MM.1S (cell line): ENCODE data around the gene CALML3.

Experiments
- DNase-seq: peaks from one replicate; pipeline ENCODE4 v3.0.0-alpha.2; 2015
- H2AFZ ChIP-seq: fragments of 300-600 bp; sonication (generic); 2 replicates; pipeline ENCODE4 v1.6.0; 2016; ENCODE audit warnings: antibody characterized with exemption, low read length
- H3F3A ChIP-seq: fragments of 300-600 bp; sonication (generic); 2 replicates; pipeline ENCODE4 v1.6.1; 2016; ENCODE audit warnings: mild to moderate bottlenecking, antibody characterized with exemption, low read length, moderate library complexity, mixed read lengths; ENCODE audit not compliant: insufficient read depth
- H3K27ac ChIP-seq: fragments of 300-600 bp; sonication (generic); 2 replicates; pipeline ENCODE4 v1.5.1; 2016; ENCODE audit warnings: mild to moderate bottlenecking, low read length
- H3K27me3 ChIP-seq: fragments of 300-600 bp; sonication (generic); replicated peaks from 2 replicates; pipeline ENCODE4 v1.6.0; 2016; ENCODE audit warnings: low read length; ENCODE audit not compliant: insufficient read depth
- H3K36me3 ChIP-seq: fragments of 300-600 bp; sonication (generic); replicated peaks from 2 replicates; pipeline ENCODE4 v1.6.1; 2016; ENCODE audit warnings: mild to moderate bottlenecking, low read length, mixed read lengths; ENCODE audit not compliant: insufficient read depth
- H3K4me1 ChIP-seq: fragments of 300-600 bp; sonication (generic); 2 replicates; pipeline ENCODE4 v1.6.1; 2016; ENCODE audit warnings: low read length, mixed read lengths
- H3K4me2 ChIP-seq: fragments of 300-600 bp; sonication (generic); 2 replicates; pipeline ENCODE4 v1.6.0; 2016; ENCODE audit warnings: low read depth, low read length
- H3K4me3 ChIP-seq: fragments of 300-600 bp; sonication (generic); 2 replicates; pipeline ENCODE4 v1.5.1; 2016; ENCODE audit warnings: low read length, mixed read lengths
- H3K79me2 ChIP-seq: fragments of 300-600 bp; sonication (generic); 2 replicates; pipeline ENCODE4 v1.6.1; 2016; ENCODE audit warnings: mixed run types, low read length, mixed read lengths
- H3K9ac ChIP-seq: fragments of 300-600 bp; sonication (generic); 2 replicates; pipeline ENCODE4 v1.6.1; 2016; ENCODE audit warnings: low read length, mixed read lengths
- H3K9me2 ChIP-seq: fragments of 300-600 bp; sonication (generic); replicated peaks from 2 replicates; pipeline ENCODE4 v1.6.1; 2016; ENCODE audit warnings: mild to moderate bottlenecking, low read length, mixed read lengths; ENCODE audit not compliant: insufficient read depth
- H3K9me3 ChIP-seq: fragments of 300-600 bp; sonication (generic); replicated peaks from 2 replicates; pipeline ENCODE4 v1.6.1; 2016; ENCODE audit warnings: mild to moderate bottlenecking, low read length, mixed read lengths; ENCODE audit not compliant: insufficient read depth
- H4K20me1 ChIP-seq: fragments of 300-600 bp; sonication (generic); 2 replicates; pipeline ENCODE4 v1.6.1; 2016; ENCODE audit warnings: mild to moderate bottlenecking, low read length, moderate library complexity, mixed read lengths; ENCODE audit not compliant: insufficient read depth
- EZH2 ChIP-seq: fragments of 300-600 bp; sonication (generic); optimal IDR thresholded peaks from 2 replicates; pipeline ENCODE3; 2017; ENCODE audit warnings: low read depth, mild to moderate bottlenecking, antibody characterized with exemption, low read length, mixed read lengths
- EZH2phosphoT487 ChIP-seq: fragments of 300-600 bp; sonication (generic); IDR thresholded peaks from 2 replicates; pipeline ENCODE4 v1.6.1; 2018; ENCODE audit warnings: antibody characterized with exemption, low read length
- TF ChIP-seq, protein P1 (sequence below): fragments of 300-600 bp; sonication (generic); IDR thresholded peaks from 2 replicates; pipeline ENCODE4 v1.5.1; 2016; ENCODE audit warnings: antibody characterized with exemption, low read length, mixed read lengths

Gene CALML3

DNA sequence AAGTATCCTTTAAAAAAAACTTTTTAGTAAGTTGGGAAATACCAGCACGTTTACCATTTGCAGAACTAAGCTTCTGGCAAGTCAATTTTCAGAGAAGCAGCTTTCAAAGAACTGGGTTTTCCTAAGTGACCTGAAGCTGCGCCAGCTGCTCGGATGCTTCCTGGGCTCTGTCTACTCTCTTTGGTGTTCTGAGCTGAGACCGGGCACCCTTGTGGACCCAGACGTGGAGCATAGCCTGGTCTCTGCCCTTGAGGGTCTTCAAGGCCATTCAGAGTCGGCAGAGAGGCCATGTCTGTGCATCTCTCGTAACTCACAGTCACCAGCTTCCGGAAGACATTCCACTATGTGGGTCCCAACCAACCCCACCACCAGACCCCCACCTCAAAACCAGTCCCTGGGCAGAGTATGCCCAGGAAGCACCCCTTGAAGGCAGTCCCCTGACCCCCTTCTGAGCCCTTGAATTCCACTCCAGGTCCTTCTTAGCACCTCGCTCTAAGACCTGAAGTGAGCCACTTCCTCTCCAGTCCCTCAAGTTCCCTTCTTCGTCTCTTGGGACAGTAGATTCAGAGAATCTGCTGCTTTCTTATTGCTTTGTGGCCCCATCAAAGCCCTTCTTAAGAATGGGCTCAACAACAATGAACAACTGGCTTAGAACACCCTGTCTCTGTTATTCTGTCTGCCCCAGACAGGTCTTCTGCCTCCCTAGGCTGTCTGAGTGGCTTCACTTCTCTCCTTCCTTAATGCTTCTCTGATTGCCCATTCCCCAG is 33.9 kb upstream of the CALML3 start:
- Histone ChIP-seq H3K9ac (no peak overlapping the region), H3K79me2 (no peaks in the 10 kb centered on the region), H3K27me3 (no peaks in the 10 kb centered on the region), H3F3A (no peaks in the 10 kb centered on the region), H3K4me2 (no peak overlapping the region), H3K9me2 (no peaks in the 10 kb centered on the region), H3K27ac (no peak overlapping the region), H3K9me3 (no peaks in the 10 kb centered on the region), H3K4me3 (no peak overlapping the region), H3K4me1 (no peaks in the 10 kb centered on the region), H4K20me1 (no peaks in the 10 kb centered on the region), H3K36me3 (no peaks in the 10 kb centered on the region), H2AFZ (no peak overlapping the region)
- DNase-seq, result no peak
- no peak for TF ChIP-seq EZH2phosphoT487
- no peak for TF ChIP-seq EZH2
- TF ChIP-seq, protein P1, sequence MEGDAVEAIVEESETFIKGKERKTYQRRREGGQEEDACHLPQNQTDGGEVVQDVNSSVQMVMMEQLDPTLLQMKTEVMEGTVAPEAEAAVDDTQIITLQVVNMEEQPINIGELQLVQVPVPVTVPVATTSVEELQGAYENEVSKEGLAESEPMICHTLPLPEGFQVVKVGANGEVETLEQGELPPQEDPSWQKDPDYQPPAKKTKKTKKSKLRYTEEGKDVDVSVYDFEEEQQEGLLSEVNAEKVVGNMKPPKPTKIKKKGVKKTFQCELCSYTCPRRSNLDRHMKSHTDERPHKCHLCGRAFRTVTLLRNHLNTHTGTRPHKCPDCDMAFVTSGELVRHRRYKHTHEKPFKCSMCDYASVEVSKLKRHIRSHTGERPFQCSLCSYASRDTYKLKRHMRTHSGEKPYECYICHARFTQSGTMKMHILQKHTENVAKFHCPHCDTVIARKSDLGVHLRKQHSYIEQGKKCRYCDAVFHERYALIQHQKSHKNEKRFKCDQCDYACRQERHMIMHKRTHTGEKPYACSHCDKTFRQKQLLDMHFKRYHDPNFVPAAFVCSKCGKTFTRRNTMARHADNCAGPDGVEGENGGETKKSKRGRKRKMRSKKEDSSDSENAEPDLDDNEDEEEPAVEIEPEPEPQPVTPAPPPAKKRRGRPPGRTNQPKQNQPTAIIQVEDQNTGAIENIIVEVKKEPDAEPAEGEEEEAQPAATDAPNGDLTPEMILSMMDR, result no peak

DNA sequence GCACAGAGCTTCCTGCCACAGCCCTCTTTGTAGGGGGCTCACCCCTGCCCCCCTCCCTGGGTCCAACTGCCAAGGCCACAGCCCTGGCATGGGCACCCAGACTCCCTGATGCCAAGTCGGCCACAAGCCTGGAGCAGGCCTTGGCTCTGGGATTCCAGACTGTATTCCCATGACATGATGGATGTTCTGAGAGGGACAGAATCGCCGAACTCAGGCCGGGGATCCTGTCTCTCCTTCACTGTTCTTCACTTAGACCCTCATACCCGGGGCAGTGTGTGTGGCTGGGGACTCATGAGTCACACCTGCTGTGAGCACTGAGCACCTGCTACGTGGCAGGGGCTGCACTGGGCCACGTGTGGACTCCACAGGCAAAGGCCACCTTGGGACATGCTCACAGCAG is 33.3 kb upstream of the CALML3 start:
- Histone ChIP-seq H3K9ac (no peak overlapping the region), H3K27me3 (no peaks in the 10 kb centered on the region), H3K4me3 (no peak overlapping the region), H3K9me2 (no peaks in the 10 kb centered on the region), H3K9me3 (no peaks in the 10 kb centered on the region), H4K20me1 (no peaks in the 10 kb centered on the region), H3K79me2 (no peaks in the 10 kb centered on the region), H3K36me3 (no peaks in the 10 kb centered on the region), H2AFZ (no peak overlapping the region), H3F3A (no peaks in the 10 kb centered on the region), H3K4me1 (no peaks in the 10 kb centered on the region), H3K27ac (no peak overlapping the region), H3K4me2 (no peak overlapping the region)
- DNase-seq, result no peak
- TF ChIP-seq, protein P1, result no peak
- no peak for TF ChIP-seq EZH2phosphoT487
- no peak for TF ChIP-seq EZH2

DNA sequence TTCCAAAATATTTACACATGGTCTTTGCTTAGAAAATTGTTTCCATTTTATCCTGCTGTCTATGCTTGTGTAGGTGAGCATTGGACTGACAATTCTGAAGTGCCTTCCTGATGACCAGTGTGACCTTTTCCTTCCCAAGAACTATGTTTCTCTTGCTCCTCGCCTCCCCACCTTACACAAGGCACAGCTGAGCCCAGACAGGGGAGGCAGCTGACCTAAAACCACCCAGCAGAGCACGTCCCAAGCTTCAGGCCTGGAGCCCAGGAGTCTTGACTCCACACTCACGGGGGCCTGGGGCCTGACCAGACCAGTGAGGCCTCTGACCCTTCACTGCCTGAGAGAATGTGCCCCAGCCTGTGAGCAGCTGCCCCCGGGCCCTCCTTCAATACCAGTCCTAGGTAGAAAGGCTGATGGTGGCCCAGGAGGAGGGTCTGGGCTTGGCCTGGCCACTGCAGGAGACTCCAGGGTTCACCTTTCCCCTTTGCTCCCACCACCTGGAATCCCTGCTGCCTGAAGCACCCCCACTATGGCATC is 32.4 kb upstream of the CALML3 start:
- Histone ChIP-seq H3K9me3 (no peaks in the 10 kb centered on the region), H3K27me3 (no peaks in the 10 kb centered on the region), H3K79me2 (no peaks in the 10 kb centered on the region), H2AFZ (no peak overlapping the region), H3F3A (no peaks in the 10 kb centered on the region), H3K4me2 (no peak overlapping the region), H4K20me1 (no peaks in the 10 kb centered on the region), H3K27ac (no peak overlapping the region), H3K9ac (no peak overlapping the region), H3K36me3 (no peaks in the 10 kb centered on the region), H3K9me2 (no peaks in the 10 kb centered on the region), H3K4me3 (no peak overlapping the region), H3K4me1 (no peaks in the 10 kb centered on the region)
- no peak for TF ChIP-seq EZH2
- no peak for TF ChIP-seq EZH2phosphoT487
- TF ChIP-seq, protein P1, result no peak
- no peak for DNase-seq
